SK-MEL-5 (cell line): Measurements from ENCODE around the gene NBAS. TPM values are rescaled to one million over a fixed set of nuclear protein-coding genes. Genes with fewer than 3 reads are reported as not detected.
"Not testable (repeated sequence)": the region's sequence is repeated elsewhere in the genome, so short reads cannot be mapped to it uniquely, and the experiment has no call there.

Source experiments
- DNase-seq: peaks from one replicate; pipeline ENCODE4 v3.0.0-alpha.2; 2016; ENCODE audit warnings: low read depth, low spot score
- in situ Hi-C: cut with HindIII; loops from 2 replicates; pipeline ENCODE4 v1.10.0; 2016; ENCODE audit warnings: low sequenced_read_pairs, high pct_unique_total_duplicates, low pct_unique_long_range_greater_than_20kb
- total RNA-seq: library from RNA; depleted of rRNA; stranded (reverse); fragments of >200 nt; shearing (Covaris generic); gene quantifications from 2 replicates; pipeline ENCODE4 v1.2.3, GENCODE V29; 2014

The NBAS gene
- total RNA-seq, 1 experiment from 2014 or later, result 59.4 TPM

- no peak for DNase-seq
- in situ Hi-C loops, result no loop called here
Measured at GRCh38 chr2:15456352-15456751, 104.8 kb downstream of the NBAS start.

GRCh38 chr2:15450808-15451207, 110.3 kb downstream of the NBAS start:
- no peak for DNase-seq
- in situ Hi-C loops, result no loop called here

- in situ Hi-C loops, result no loop called here
- peak; percentile 23 for DNase-seq
Measured at GRCh38 chr2:15449556-15450236, 111.4 kb downstream of the NBAS start.

- no peak for DNase-seq
- in situ Hi-C loops, result no loop called here
Measured at GRCh38 chr2:15448250-15448839, 112.8 kb downstream of the NBAS start.

- no peak for DNase-seq
- in situ Hi-C loops, result no loop called here
Measured at GRCh38 chr2:15447381-15447780, 113.8 kb downstream of the NBAS start.

GRCh38 chr2:15446961-15447360, 114.2 kb downstream of the NBAS start:
- in situ Hi-C loops, result no loop called here
- DNase-seq, result no peak

- no peak for DNase-seq
- in situ Hi-C loops, result no loop called here
Measured at GRCh38 chr2:15445891-15446562, 115.1 kb downstream of the NBAS start.

GRCh38 chr2:15439768-15440524, 121.2 kb downstream of the NBAS start:
- in situ Hi-C loops, DNase-seq: not testable (repeated sequence)

- in situ Hi-C loops, DNase-seq: not testable (repeated sequence)
Measured at GRCh38 chr2:15439366-15439765, 121.8 kb downstream of the NBAS start.

GRCh38 chr2:15436195-15436594, 124.9 kb downstream of the NBAS start:
- in situ Hi-C loops, result no loop called here
- DNase-seq, result no peak

GRCh38 chr2:15435474-15435873, 125.7 kb downstream of the NBAS start:
- in situ Hi-C loops, result no loop called here
- no peak for DNase-seq

GRCh38 chr2:15432642-15433256, 128.4 kb downstream of the NBAS start:
- DNase-seq, result no peak
- in situ Hi-C loops, result no loop called here

- no peak for DNase-seq
- in situ Hi-C loops, result no loop called here
Measured at GRCh38 chr2:15429032-15429431, 132.1 kb downstream of the NBAS start.

- in situ Hi-C loops, result no loop called here
- no peak for DNase-seq
Measured at GRCh38 chr2:15427987-15428386, 133.1 kb downstream of the NBAS start.

- DNase-seq, result no peak
Measured at GRCh38 chr2:15426606-15427005, 134.5 kb downstream of the NBAS start.

GRCh38 chr2:15425712-15426111, 135.4 kb downstream of the NBAS start:
- DNase-seq, result no peak
- in situ Hi-C loops, result no loop called here

More at GRCh38 chr2:15426606-15427005, 134.5 kb downstream of the NBAS start:
- in situ Hi-C loops, result no loop called here

- in situ Hi-C loops, result no loop called here
- no peak for DNase-seq
Measured at GRCh38 chr2:15421753-15422152, 139.4 kb downstream of the NBAS start.

- in situ Hi-C loops, result no loop called here
- no peak for DNase-seq
Measured at GRCh38 chr2:15415748-15416147, 145.4 kb downstream of the NBAS start.
